ENCODE data around the gene DYRK1B.

DYRK1B gene

GRCh38 chr19:39843919-39844793 is 10.2 kb upstream of the DYRK1B start:
- H3K4me1 ChIP-seq (ENCODE audit: control insufficient read depth, insufficient read depth, low read length) = peaks cover 52% of the 10 kb centered on the region
- ChIA-PET POLR2A (interaction anchor here (0.7 to 6.5 kb wide), 6 partner anchors 11 to 813 kb away, joined by 3 to 124 read pairs (median 4); partner anchors contain the start of genes DYRK1B, PSMC4, RPS16 and ZNF546), CTCF (interaction anchor here (0.6 to 7.8 kb wide), 58 partner anchors 8 to 621 kb away, joined by 3 to 237 read pairs (median 5); partner anchors contain the start of genes DYRK1B, PSMC4, TIMM50 and ZNF546)
- H3K4me3 ChIP-seq (ENCODE audit: low read depth, low read length) = no peak overlapping the region
- H3K27ac ChIP-seq (ENCODE audit: extremely low read depth, low read depth, low read length) = peak overlapping the region; percentile 38
- peaks cover 16 to 27% of the 10 kb centered on the region in 2 experiments for H3K36me3 ChIP-seq (ENCODE audit: control insufficient read depth in 2 of 2, insufficient read depth in 1 of 2, low read length in 2 of 2)
- H3K9me3 ChIP-seq (ENCODE audit: control insufficient read depth, insufficient read depth, low read depth, low read length) = no peaks in the 10 kb centered on the region
- TF ChIP-seq, protein P1, sequence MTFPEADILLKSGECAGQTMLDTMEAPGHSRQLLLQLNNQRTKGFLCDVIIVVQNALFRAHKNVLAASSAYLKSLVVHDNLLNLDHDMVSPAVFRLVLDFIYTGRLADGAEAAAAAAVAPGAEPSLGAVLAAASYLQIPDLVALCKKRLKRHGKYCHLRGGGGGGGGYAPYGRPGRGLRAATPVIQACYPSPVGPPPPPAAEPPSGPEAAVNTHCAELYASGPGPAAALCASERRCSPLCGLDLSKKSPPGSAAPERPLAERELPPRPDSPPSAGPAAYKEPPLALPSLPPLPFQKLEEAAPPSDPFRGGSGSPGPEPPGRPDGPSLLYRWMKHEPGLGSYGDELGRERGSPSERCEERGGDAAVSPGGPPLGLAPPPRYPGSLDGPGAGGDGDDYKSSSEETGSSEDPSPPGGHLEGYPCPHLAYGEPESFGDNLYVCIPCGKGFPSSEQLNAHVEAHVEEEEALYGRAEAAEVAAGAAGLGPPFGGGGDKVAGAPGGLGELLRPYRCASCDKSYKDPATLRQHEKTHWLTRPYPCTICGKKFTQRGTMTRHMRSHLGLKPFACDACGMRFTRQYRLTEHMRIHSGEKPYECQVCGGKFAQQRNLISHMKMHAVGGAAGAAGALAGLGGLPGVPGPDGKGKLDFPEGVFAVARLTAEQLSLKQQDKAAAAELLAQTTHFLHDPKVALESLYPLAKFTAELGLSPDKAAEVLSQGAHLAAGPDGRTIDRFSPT (tag by site-specific recombination; IDR thresholded peaks at IDR 0.05) = no peak
- TF ChIP-seq KLF9 (tag by site-specific recombination; IDR thresholded peaks at IDR 0.05; ENCODE audit: low read depth) (peak; percentile 84), ZNF341 (tag by site-specific recombination; IDR thresholded peaks at IDR 0.05; ENCODE audit: low read depth) (peak; percentile 94), ZNF624 (tag by site-specific recombination; IDR thresholded peaks at IDR 0.05) (no peak), ZNF600 (tag by site-specific recombination; IDR thresholded peaks at IDR 0.05) (peak; percentile 49; the same call in 1 of the 2 replicates), ZNF639 (tag by site-specific recombination; IDR thresholded peaks at IDR 0.05) (no peak), PRDM10 (tag by site-specific recombination; IDR thresholded peaks at IDR 0.05) (peak; percentile 78), SP2 (tag by site-specific recombination; IDR thresholded peaks at IDR 0.05) (no peak), ZNF548 (tag by site-specific recombination; IDR thresholded peaks at IDR 0.05) (no peak), PBX3 (CRISPR knock-in tag; IDR thresholded peaks at IDR 0.05) (no peak), KLF10 (tag by site-specific recombination; IDR thresholded peaks at IDR 0.05) (peak; percentile 15; the same call in 1 of the 2 replicates), ATF2 (tag by site-specific recombination; IDR thresholded peaks at IDR 0.05; ENCODE audit: low read depth) (no peak), ZNF302 (tag by site-specific recombination; IDR thresholded peaks at IDR 0.05; ENCODE audit: low read depth) (no peak), ZNF354C (tag by site-specific recombination; IDR thresholded peaks at IDR 0.05; ENCODE audit: borderline replicate concordance, low read depth) (no peak), ZNF2 (tag by site-specific recombination; IDR thresholded peaks at IDR 0.05) (no peak), ZEB2 (tag by site-specific recombination; IDR thresholded peaks at IDR 0.05) (no peak), ZNF530 (tag by site-specific recombination; IDR thresholded peaks at IDR 0.05; ENCODE audit: low read depth) (no peak), ZNF366 (tag by site-specific recombination; conservative IDR thresholded peaks at IDR 0.05) (no peak; the same call in 1 of the 2 replicates), ZFP37 (tag by site-specific recombination; IDR thresholded peaks at IDR 0.05) (no peak), SP3 (tag by site-specific recombination; IDR thresholded peaks at IDR 0.05) (no peak), ZNF132 (tag by site-specific recombination; IDR thresholded peaks at IDR 0.05; ENCODE audit: borderline replicate concordance) (no peak)
- TF ChIP-seq, protein P2, sequence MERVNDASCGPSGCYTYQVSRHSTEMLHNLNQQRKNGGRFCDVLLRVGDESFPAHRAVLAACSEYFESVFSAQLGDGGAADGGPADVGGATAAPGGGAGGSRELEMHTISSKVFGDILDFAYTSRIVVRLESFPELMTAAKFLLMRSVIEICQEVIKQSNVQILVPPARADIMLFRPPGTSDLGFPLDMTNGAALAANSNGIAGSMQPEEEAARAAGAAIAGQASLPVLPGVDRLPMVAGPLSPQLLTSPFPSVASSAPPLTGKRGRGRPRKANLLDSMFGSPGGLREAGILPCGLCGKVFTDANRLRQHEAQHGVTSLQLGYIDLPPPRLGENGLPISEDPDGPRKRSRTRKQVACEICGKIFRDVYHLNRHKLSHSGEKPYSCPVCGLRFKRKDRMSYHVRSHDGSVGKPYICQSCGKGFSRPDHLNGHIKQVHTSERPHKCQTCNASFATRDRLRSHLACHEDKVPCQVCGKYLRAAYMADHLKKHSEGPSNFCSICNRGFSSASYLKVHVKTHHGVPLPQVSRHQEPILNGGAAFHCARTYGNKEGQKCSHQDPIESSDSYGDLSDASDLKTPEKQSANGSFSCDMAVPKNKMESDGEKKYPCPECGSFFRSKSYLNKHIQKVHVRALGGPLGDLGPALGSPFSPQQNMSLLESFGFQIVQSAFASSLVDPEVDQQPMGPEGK (tag by site-specific recombination; IDR thresholded peaks at IDR 0.05) = peak; percentile 46; the same call in 1 of the 2 replicates
- TF ChIP-seq, protein P3, sequence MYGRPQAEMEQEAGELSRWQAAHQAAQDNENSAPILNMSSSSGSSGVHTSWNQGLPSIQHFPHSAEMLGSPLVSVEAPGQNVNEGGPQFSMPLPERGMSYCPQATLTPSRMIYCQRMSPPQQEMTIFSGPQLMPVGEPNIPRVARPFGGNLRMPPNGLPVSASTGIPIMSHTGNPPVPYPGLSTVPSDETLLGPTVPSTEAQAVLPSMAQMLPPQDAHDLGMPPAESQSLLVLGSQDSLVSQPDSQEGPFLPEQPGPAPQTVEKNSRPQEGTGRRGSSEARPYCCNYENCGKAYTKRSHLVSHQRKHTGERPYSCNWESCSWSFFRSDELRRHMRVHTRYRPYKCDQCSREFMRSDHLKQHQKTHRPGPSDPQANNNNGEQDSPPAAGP (tag by site-specific recombination; IDR thresholded peaks at IDR 0.05) = peak; percentile 31; the same call in 1 of the 2 replicates
